DMS153 treated with DMSO at 0.1 percent for 48 hours (cell line): ENCODE data around the gene DPP10.
"Not testable (repeated sequence)": the region's sequence is repeated elsewhere in the genome, so short reads cannot be mapped to it uniquely, and the experiment has no call there.

ENCODE experiments used
- DNase-seq: peaks from one replicate; lab custom pipeline; 2025; ENCODE audit not compliant: unreplicated experiment; lab: John Stamatoyannopoulos, UW

DPP10 gene

GRCh38 chr2:114507744-114508143 is 65.3 kb downstream of the DPP10 start:
- no peak for DNase-seq

DNA sequence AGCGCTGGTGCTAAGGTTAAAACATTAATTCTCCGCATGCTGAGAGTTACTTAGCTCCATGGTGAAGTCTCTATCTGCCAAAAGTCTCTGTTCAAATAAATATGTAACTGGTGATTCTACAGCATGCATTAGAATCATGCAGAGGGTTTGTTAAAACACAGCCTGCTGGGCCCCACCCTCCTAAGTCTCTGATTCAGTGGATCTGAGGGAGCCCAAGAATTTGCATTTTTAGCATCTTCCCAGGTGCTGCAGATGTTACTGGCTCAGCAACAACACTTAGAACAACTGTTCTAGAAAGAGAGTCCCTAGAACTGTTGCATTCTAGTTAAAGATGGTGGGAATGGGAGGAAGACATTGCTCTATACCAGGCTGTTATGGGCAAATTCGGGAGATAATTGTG is 73.4 kb downstream of the DPP10 start:
- DNase-seq: no peak

GRCh38 chr2:114517580-114517979 is 75.1 kb downstream of the DPP10 start:
- DNase-seq: no peak

DNA sequence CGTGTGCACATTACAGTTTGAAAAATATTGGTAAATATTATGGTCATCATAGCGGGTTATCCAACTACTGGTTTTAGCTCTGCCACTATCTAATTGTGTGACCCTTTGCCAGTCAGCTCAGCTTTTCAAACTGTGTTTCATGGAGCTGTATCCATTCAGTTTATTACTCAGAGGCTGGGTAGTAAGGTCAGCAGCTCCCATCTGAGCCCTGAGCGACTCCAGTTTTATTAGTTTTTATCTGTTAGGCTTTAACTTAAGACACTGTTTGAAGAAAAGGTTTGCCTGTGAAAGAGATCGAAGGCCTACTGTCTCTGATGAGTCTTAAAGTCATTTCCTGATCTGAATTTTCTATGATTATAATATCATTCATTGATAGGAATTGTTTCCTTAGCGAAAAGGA is 76.3 kb downstream of the DPP10 start:
- no peak for DNase-seq

- not testable (repeated sequence) for DNase-seq
Observed at GRCh38 chr2:114522612-114523011, 80.2 kb downstream of the DPP10 start.

DNA sequence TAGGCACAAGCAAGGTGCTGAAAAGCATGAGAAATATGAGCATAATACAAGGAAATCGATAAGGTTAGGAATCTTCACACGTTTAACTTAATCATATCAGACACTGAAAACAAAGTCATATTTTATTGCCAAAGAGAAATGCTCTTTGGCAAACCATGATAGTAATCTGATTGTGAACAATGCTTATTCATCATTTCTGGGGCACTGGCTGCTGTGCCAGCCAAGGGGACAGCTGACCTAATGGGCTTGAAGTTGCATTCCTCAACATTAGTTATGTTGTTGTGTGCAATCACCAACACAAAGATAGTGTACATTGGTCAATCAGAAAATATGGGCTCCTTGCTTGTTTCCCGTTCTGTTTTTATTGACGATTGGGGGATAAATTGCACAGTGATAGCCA is 83.5 kb downstream of the DPP10 start:
- no peak for DNase-seq

DNA sequence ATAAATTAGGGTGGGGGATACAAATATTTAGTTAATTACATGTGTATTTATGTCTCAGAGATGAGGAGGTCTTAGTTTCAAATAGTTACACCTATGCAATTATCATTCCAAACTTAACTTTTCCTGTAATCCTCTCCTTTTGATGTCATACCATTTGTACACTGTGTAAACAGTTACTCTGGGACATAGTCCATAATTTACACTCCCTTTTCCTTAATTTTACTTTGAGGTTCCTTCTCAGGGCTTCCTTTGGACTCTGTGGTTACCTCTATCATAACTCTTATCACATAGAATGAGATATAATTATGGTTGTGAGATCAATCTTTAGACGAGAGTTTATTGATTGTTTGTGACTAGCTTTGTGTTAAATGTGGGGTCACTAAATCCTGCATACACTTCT is 84.4 kb downstream of the DPP10 start:
- no peak for DNase-seq

DNA sequence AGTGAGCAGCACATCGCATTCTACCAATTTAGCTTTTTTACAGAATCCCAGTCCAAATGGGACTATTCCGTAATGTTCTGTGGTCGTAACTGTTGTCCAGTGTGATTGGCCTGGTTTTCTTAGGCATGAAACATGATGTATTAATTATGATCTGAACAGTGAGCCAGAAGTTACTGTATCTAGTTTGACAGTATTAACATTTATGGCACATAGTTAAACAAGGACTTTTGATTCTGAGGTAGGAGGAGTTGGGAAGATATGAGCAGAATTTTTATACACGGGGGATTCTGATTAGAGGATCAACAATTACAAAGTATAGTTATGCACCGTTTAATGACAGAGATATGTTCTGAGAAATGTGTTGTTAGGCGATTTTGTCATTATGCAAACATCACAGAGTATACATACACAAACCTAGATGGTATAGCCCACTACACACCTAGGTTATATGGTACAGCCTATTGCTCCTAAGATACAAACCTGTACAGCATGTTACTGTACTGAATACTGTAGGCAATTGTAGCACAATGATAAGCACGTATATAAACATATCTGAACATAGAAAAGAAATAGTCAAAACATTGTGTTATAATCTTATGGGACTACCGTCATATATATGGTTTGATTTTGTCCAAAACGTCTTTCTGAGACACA is 85.0 kb downstream of the DPP10 start:
- no peak for DNase-seq

DNA sequence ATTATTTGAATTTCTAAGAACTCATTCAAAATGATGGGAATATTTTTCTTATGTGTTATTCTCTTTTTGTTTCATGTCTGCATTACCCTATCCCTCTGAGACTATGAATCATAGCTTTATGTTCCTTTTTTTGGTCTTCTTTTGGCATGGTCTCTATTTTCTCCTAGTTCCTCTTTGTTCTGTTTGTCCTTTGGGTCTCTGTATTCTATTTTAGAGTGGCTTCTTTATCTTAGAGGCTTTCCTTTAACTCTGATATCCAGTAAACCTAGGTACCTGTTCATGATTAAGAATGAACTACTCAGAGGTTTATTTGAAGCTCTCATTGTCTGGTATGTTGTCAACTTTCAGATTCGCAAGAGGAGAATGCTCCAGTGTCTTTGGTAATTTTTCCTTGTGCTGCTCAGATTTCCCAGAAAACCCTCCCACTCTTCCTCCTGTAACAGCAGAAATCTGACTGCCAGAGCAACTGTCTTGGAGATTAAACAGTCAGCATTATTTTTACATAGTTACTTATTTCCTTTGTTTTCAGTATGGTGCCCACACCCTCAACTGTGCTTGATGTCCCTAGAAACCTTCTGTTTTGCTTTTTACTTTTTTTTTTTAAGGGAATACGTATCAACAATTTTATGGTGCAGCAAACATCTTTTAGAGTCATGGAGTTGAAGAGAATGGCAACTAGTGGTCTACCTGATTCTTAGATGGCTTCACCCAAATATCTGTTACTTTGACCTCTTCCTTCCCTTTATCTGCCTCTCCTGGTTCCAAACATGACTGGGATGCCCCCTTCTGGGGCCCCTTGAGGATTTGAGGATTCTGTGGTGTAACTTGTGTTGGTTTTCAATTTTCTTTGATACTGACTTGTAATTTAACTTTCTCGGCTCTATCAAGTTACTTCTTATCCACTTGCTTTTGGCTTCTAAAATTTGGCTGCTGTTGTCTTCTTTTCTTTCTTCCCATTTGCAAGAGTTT is 92.0 kb downstream of the DPP10 start:
- no peak for DNase-seq

- DNase-seq: no peak
Observed at GRCh38 chr2:114537777-114538176, 95.3 kb downstream of the DPP10 start.

- no peak for DNase-seq
Observed at GRCh38 chr2:114542695-114543094, 100.3 kb downstream of the DPP10 start.

DNA sequence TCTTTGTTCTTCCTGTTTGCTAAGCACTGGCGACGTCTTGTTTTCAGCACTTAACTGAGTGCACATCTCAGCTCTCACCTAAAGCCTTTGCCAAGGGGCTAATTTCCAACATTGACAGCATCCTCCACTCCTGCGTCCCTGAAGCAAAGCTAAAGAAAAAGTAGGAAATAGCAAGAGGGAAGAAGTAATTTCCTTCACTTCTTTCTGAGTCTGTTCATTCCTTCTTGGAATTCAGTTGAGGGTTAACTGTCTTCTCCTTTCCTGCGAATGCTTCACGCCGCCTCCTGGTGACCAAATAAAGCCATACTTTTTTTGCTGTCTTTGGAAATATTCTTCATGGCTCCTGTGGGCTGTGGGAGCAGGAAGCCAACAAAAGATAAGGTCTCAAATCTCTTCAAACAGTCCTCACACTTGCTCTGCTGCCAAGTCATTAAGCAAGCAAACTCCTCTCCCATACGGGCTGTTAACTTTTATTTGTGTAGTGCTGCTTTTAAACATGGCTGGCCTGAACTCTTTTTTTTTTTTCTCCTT is 100.9 kb downstream of the DPP10 start:
- DNase-seq: no peak

DNA sequence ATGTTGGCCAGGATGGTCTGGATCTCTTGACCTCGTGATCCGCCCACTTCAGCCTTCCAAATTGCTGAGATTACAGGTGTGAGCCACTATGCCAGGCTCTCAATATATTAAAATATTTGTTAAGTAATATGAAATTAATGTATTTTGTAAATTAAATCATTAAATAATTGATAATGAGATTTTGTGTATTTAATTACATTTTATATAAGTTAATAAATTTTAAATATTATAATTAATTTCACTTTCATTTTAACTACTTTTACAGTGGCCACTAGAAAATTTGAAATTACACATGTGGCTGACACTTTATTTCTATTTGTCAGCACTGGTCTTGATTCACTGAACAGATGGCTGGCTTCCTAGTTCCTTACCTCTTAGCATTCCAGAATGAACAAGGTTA is 102.6 kb downstream of the DPP10 start:
- no peak for DNase-seq

GRCh38 chr2:114546531-114546930 is 104.1 kb downstream of the DPP10 start:
- DNase-seq: no peak

DNA sequence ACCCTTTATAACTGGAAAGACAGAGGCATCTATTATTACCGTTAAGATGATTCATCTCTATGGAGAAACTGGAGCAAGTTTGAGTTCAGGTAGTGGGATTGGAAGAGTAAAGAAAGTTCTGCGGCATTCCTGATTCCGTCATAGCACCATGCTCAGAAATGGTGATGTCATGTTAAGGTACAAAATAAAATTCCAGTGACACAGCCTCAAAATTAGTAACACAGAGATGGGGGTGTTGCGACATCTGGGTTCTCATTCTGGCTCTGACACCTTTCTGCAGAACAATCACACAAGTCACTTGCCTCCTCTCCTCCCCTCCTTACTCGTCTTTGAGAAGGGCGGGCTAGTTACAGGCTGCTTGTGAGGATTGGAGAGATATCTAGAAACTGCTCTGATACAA is 105.7 kb downstream of the DPP10 start:
- no peak for DNase-seq

DNA sequence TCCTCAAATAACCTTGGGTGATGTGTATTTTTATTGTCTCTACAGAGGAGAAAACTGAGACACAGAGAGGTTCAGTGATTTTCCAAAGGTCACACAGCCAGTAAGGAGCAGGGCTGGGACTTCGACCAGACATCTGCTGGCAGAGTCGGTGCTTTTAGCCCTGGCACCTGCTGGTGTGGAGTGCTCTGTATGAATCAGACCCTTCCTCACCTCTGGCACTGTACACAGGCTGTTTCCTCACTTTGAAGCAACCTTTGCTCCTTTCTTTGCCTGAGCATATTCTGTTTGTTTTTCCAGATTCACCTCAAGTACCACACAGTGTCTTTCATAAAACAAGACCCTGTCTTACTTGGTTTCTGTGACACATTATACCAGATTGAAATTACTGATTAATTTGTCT is 107.9 kb downstream of the DPP10 start:
- no peak for DNase-seq

DNA sequence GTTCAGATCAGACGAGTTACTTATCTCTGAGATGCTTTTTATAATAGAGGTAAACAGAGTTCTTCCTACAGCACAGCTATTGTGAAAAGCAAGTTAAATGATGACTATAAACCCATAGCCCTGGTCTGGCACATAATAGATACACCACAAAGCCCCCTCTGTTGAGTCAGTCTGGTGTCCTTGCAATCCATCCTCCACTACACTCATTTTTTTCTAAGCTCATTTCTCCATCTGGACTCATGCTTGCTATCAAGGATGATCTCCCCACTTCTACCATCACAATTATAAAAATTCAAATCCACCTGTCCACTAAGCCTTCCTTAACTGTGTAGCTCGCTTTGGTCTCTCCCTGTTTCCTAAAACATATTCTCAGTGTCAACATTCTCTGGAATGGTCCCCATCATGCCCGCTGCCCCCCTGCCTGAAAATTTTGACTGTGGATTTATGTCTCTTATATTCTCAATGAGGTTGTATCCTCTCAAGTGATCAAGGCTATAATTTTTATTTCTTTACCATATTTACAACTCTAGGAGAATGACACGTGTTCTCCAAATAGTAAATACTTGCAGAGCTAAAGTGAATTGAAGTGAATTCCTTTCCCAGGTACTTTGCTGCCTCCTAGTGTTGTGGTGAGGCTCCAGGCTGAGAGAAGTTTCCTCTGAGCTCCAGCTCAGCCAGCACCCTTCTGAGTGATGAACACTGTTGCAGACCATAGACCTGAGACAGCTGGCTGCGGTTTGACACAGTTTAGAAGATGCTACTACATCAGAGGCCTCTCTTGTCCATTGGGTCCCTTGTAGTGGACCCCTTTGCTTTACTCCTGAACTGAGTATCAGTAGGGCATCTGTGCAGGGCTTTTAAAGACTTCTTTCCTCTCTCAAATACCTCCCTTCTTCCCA is 108.7 kb downstream of the DPP10 start:
- DNase-seq: peak; percentile 32

- no peak for DNase-seq
Observed at GRCh38 chr2:114553027-114553426, 110.6 kb downstream of the DPP10 start.

GRCh38 chr2:114569166-114569565 is 126.7 kb downstream of the DPP10 start:
- no peak for DNase-seq

- no peak for DNase-seq
Observed at GRCh38 chr2:114577657-114578056, 135.2 kb downstream of the DPP10 start.

GRCh38 chr2:114579542-114579941 is 137.1 kb downstream of the DPP10 start:
- no peak for DNase-seq
